SK-N-SH (cell line): ENCODE measurements around the gene RAB3IL1.

Experiments used
- CHD2 ChIP-seq: fragments of 150-350 bp; IDR thresholded peaks from 2 replicates; pipeline ENCODE4 v1.6.1; 2018; ENCODE audit warnings: low read length; ENCODE audit not compliant: partially characterized antibody
- CTCF ChIP-seq: fragments of 200-600 bp; sonication (generic); IDR thresholded peaks from 2 replicates; pipeline ENCODE4 v1.6.1; 2017; ENCODE audit warnings: antibody characterized with exemption, mild to moderate bottlenecking, moderate library complexity
- GABPA ChIP-seq: IDR thresholded peaks from 2 replicates; pipeline ENCODE4 v1.4.0; 2012; ENCODE audit warnings: low read depth, mild to moderate bottlenecking
- USF2 ChIP-seq: fragments of 150-350 bp; IDR thresholded peaks from 2 replicates; pipeline ENCODE4 v1.6.1; 2017; ENCODE audit warnings: antibody characterized with exemption, low read length, low read depth, borderline replicate concordance

- TF ChIP-seq GABPA, result no peak
- TF ChIP-seq CHD2, result no peak
- no peak for TF ChIP-seq USF2
- no peak for TF ChIP-seq CTCF
Measured at GRCh38 chr11:61906522-61906909, 10.8 kb downstream of the RAB3IL1 start.
